Activated CD4-positive, alpha-beta T cell treated with anti-CD3 and anti-CD28 coated beads, Interleukin-2, amount 10 ng/mL, durations not matched to agents 7 days and 5 days (primary cell): ENCODE measurements around the gene PDZD2. TPM values are rescaled to one million over a fixed set of nuclear protein-coding genes. Genes with fewer than 3 reads are reported as not detected.

Source experiments
- CTCF ChIA-PET: fragments of 350-600 bp; sonication (Branson Sonifier 250); formaldehyde crosslinking; loops from one replicate; lab custom pipeline; 2021; ENCODE audit warnings: antibody characterized with exemption; lab: Charles Lee
- POLR2A ChIA-PET: fragments of 350-600 bp; sonication (Branson Sonifier 250); formaldehyde crosslinking; loops from one replicate; lab custom pipeline; 2021; ENCODE audit warnings: antibody characterized with exemption; lab: Charles Lee
- DNase-seq: peaks from one replicate; pipeline ENCODE4 v3.0.0-alpha.2; 2020
- H3K27ac Mint-ChIP-seq: one replicate; pipeline ENCODE4 v1.8.0; 2021; ENCODE audit warnings: mild to moderate bottlenecking, moderate library complexity, mixed read lengths
- H3K27me3 Mint-ChIP-seq: one replicate; pipeline ENCODE4 v1.8.0; 2021; ENCODE audit warnings: mixed read lengths
- H3K36me3 Mint-ChIP-seq: one replicate; pipeline ENCODE4 v1.8.0; 2021; ENCODE audit warnings: low read depth, mixed read lengths
- H3K4me1 Mint-ChIP-seq: one replicate; pipeline ENCODE4 v1.8.0; 2021; ENCODE audit warnings: mixed read lengths
- H3K4me3 Mint-ChIP-seq: one replicate; pipeline ENCODE4 v1.8.0; 2021; ENCODE audit warnings: mild to moderate bottlenecking, moderate library complexity, mixed read lengths
- H3K9me3 Mint-ChIP-seq: one replicate; pipeline ENCODE4 v1.8.0; 2021; ENCODE audit warnings: mixed read lengths
- total RNA-seq, 2 experiments: library from RNA; stranded (reverse); gene quantifications; one replicate each; pipeline ENCODE4 v1.2.3, GENCODE V29; 2021

PDZD2 gene
- total RNA-seq, 2 experiments from 2014 or later = not detected

GRCh38 chr5:31984691-31985090 lies 345.8 kb downstream of the PDZD2 start:
- H3K4me3 Mint-ChIP-seq = no peak overlapping the region
- H3K27me3 Mint-ChIP-seq = no peaks in the 10 kb centered on the region
- POLR2A ChIA-PET = no interaction called here
- no peak for DNase-seq
- no peaks in the 10 kb centered on the region for H3K36me3 Mint-ChIP-seq
- H3K27ac Mint-ChIP-seq = no peak overlapping the region
- no peaks in the 10 kb centered on the region for H3K4me1 Mint-ChIP-seq
- no peaks in the 10 kb centered on the region for H3K9me3 Mint-ChIP-seq
- CTCF ChIA-PET = interaction anchor here (1.3 kb wide), 1 partner anchor 11 kb away, joined by 3 read pairs; no protein-coding TSS in a partner anchor

- POLR2A ChIA-PET = no interaction called here
- Mint-ChIP-seq H3K4me3 (no peak overlapping the region), H3K27me3 (no peaks in the 10 kb centered on the region), H3K36me3 (no peaks in the 10 kb centered on the region), H3K27ac (no peak overlapping the region), H3K9me3 (no peaks in the 10 kb centered on the region), H3K4me1 (no peaks in the 10 kb centered on the region)
- CTCF ChIA-PET = no interaction called here
- DNase-seq = no peak
Observed at GRCh38 chr5:31986101-31986500, 347.2 kb downstream of the PDZD2 start.

DNA sequence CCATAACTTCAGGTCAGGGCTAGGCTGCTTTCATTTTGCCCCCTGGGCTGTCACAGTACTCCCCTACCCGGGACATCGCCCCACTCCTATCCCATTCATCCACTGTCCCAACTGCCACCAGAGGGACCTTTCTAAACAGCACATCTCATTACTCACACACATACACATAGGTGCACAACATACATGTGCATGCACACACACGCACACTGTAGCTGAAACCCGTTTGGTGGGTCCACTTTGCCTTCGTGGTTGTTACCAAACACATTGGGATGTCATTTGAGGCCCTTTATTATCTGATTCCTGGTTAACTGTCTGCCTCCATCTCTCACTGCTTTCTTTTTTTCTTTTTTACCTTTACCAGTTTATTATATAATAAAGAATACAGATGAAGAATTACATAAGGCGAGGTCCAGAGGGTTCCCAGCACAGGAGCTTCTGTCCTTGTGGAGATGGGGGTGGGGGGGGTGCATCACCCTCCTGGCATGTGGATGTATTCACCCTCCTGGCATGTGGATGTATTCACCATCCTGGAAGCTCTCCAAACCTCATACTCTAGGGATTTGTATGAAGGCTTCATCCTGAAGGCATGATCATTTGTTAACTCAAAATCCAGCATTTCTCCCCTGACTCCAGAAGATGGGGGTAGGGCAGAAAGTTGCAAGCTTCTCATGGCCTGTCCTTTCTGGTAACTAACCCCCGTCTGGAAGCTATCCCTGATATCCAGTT lies 349.2 kb downstream of the PDZD2 start:
- H3K4me3 Mint-ChIP-seq = no peak overlapping the region
- POLR2A ChIA-PET = no interaction called here
- no peak overlapping the region for H3K27ac Mint-ChIP-seq
- H3K4me1 Mint-ChIP-seq = no peaks in the 10 kb centered on the region
- no peak for DNase-seq
- CTCF ChIA-PET = interaction anchor here (0.6 kb wide), 1 partner anchor 90 kb away, joined by 3 read pairs; no protein-coding TSS in a partner anchor
- no peaks in the 10 kb centered on the region for H3K36me3 Mint-ChIP-seq
- H3K9me3 Mint-ChIP-seq = no peaks in the 10 kb centered on the region
- no peaks in the 10 kb centered on the region for H3K27me3 Mint-ChIP-seq

DNA sequence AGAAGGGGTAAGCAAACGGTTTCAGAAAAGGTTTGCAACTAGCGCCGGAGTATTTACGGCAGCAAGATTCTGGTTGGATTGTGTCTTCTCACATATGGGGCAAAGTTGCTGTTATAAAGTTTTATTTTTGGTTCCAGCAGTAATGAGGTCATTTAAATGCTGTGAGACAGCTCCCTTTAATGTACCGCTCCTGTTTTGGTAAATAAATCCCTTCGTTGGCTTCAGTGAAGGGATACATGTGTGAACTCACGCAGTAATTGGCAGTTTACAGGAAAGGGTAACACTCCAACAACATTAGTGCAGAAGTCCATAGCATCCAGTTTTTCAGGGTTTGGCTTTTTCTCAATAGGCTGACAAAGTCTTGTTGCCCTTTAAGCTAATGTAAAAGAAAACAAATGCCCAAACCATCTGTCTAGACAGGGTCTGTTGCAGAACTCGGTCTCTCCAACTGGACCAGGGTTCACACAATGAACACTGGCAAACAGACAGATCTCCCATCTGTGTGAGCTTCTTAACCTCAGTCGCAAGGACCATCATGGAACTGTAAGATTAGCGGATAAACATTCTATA lies 351.2 kb downstream of the PDZD2 start:
- CTCF ChIA-PET = interaction anchor here (1.6 kb wide), 1 partner anchor 11 kb away, joined by 4 read pairs; no protein-coding TSS in a partner anchor
- DNase-seq = no peak
- POLR2A ChIA-PET = no interaction called here
- Mint-ChIP-seq H3K36me3 (no peaks in the 10 kb centered on the region), H3K4me1 (peaks cover 2% of the 10 kb centered on the region), H3K27ac (no peak overlapping the region), H3K4me3 (no peak overlapping the region), H3K9me3 (no peaks in the 10 kb centered on the region), H3K27me3 (no peaks in the 10 kb centered on the region)

DNA sequence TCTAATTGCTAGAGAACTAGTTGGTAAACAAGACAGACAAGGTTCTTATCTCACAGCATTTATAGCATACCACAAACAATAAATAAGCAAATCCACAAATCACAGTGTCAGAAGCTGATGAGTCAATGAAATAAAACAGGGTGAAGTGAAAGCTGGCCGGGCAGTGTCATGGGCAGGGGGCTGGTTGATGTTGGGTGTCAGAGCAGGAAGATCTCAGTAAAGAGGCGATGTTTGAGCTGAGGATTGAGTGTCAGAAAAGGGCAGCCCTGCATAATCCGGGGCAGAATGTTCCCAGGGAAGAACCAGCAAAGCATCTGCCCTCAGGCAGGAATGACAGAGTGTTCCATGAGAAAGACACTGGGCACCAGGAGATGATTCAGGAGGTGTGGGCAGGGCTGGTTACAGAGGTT lies 351.8 kb downstream of the PDZD2 start:
- no peaks in the 10 kb centered on the region for H3K9me3 Mint-ChIP-seq
- no peaks in the 10 kb centered on the region for H3K27me3 Mint-ChIP-seq
- DNase-seq = no peak
- H3K4me3 Mint-ChIP-seq = no peak overlapping the region
- H3K36me3 Mint-ChIP-seq = no peaks in the 10 kb centered on the region
- H3K4me1 Mint-ChIP-seq = peaks cover 6% of the 10 kb centered on the region
- POLR2A ChIA-PET = no interaction called here
- CTCF ChIA-PET = interaction anchor here (1.6 kb wide), 1 partner anchor 11 kb away, joined by 4 read pairs; no protein-coding TSS in a partner anchor
- H3K27ac Mint-ChIP-seq = no peak overlapping the region

DNA sequence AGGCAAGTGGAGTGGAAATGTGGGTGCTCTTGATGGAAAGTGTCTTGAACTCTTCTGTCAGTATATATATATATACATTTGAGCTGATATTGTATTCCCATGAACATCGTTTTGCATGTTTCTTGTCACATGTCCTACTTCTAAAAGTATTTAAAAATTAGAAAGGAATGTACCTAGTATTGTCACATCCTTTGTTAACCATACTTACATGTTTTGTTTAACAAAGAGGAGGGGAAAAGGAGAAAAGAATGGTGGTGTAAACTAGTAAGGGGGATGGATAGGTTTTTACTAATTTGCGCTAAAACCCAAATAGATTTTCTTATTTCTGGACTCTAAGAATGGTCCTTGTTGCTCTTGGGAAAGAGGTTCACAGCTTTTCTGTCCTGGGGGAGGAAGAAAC lies 353.4 kb downstream of the PDZD2 start:
- H3K4me3 Mint-ChIP-seq = no peak overlapping the region
- CTCF ChIA-PET = no interaction called here
- POLR2A ChIA-PET = no interaction called here
- no peak overlapping the region for H3K27ac Mint-ChIP-seq
- no peaks in the 10 kb centered on the region for H3K9me3 Mint-ChIP-seq
- H3K36me3 Mint-ChIP-seq = no peaks in the 10 kb centered on the region
- DNase-seq = no peak
- peaks cover 10% of the 10 kb centered on the region for H3K4me1 Mint-ChIP-seq
- H3K27me3 Mint-ChIP-seq = no peaks in the 10 kb centered on the region

DNA sequence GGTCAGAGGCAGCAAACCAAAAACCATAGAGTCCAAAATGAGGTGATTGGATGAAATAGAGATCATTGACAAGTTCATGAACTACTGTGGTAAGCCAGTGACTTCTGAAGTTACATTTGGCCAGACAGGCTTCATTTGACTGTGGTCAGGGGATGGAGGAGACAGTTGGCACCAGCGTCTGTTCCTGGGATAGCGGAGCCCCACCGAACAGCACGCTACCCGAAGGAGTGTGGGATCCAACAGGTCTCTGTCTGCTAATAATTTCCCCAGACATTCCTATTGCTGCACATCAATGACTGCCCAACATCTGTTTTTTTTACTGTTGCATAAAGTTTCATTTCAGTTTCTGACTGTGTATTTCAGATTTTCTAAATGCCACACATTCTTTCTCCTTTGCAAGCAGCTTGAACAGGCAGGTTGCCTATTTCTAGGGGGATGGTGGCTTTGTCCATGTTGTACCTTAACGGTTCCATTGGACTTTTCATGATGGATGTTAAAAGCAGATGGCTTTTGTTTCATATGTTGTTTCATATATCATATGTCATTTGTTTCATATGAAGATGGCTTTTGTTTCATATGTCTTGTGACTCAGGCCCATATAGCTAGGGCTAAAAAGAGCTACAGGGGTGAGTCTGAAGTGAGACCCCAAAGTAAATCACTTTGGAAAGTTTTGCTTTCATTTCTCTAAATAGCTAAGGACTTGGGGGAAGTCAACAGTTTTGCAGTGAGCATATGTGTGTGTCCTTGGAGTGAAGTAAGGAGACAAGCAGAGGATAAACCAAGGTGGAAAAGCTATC lies 354.4 kb downstream of the PDZD2 start:
- no peak overlapping the region for H3K4me3 Mint-ChIP-seq
- no peak overlapping the region for H3K27ac Mint-ChIP-seq
- no peaks in the 10 kb centered on the region for H3K9me3 Mint-ChIP-seq
- no peaks in the 10 kb centered on the region for H3K27me3 Mint-ChIP-seq
- peaks cover 10% of the 10 kb centered on the region for H3K4me1 Mint-ChIP-seq
- ChIA-PET CTCF (no interaction called here), POLR2A (no interaction called here)
- no peaks in the 10 kb centered on the region for H3K36me3 Mint-ChIP-seq
- no peak for DNase-seq

GRCh38 chr5:31995006-31995405 lies 356.1 kb downstream of the PDZD2 start:
- Mint-ChIP-seq H3K4me1 (peaks cover 10% of the 10 kb centered on the region), H3K9me3 (no peaks in the 10 kb centered on the region), H3K36me3 (no peaks in the 10 kb centered on the region), H3K27ac (no peak overlapping the region), H3K27me3 (no peaks in the 10 kb centered on the region), H3K4me3 (no peak overlapping the region)
- DNase-seq = no peak
- ChIA-PET POLR2A (no interaction called here), CTCF (no interaction called here)

DNA sequence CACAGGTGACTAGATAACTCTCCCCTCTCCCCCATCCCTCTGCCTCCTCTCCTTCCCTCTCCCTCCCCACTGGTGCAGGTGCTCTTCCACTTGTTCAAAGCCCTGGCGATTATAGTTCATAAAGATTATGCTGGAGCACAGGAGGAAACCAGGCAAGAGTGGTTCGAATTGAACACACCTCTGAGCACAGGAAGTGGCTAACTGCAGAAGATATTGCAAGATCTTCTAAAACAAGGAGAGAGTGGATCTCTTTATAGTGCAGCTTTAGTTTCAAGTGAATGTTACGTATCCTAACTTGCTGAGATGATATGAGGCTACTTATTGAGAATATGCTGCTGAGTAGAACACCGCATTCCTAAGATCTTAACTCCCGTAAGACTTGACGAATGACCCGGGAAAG lies 356.8 kb downstream of the PDZD2 start:
- Mint-ChIP-seq H3K9me3 (no peaks in the 10 kb centered on the region), H3K4me3 (no peak overlapping the region), H3K36me3 (no peaks in the 10 kb centered on the region), H3K4me1 (peaks cover 10% of the 10 kb centered on the region), H3K27me3 (no peaks in the 10 kb centered on the region), H3K27ac (peak overlapping the region; percentile 0)
- peak; percentile 10 for DNase-seq
- POLR2A ChIA-PET = no interaction called here
- CTCF ChIA-PET = no interaction called here

GRCh38 chr5:31996909-31997308 lies 358.0 kb downstream of the PDZD2 start:
- no peak overlapping the region for H3K27ac Mint-ChIP-seq
- POLR2A ChIA-PET = no interaction called here
- CTCF ChIA-PET = no interaction called here
- H3K27me3 Mint-ChIP-seq = no peaks in the 10 kb centered on the region
- peaks cover 10% of the 10 kb centered on the region for H3K4me1 Mint-ChIP-seq
- no peaks in the 10 kb centered on the region for H3K36me3 Mint-ChIP-seq
- H3K4me3 Mint-ChIP-seq = no peak overlapping the region
- no peaks in the 10 kb centered on the region for H3K9me3 Mint-ChIP-seq
- no peak for DNase-seq

DNA sequence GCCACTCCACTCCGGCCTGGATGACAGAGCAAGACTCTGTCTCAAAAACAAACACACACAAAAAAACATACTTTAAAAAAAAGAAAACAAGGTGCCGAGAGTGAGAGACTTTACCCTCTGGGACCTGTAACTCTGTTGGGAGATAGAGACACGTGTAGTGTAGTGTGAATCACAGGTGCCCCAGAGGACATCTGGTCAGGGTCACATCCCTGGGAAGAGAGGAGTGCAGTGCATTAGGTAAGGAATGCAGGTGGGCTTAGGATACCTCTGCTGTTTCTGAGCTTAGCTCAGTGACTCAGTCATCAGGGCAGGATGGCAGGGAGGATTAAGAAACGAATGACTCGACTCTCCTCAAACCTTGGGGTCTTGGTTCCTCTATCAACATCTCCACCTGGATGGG lies 360.5 kb downstream of the PDZD2 start:
- no peak for DNase-seq
- no peaks in the 10 kb centered on the region for H3K9me3 Mint-ChIP-seq
- H3K4me1 Mint-ChIP-seq = peaks cover 8% of the 10 kb centered on the region
- no peaks in the 10 kb centered on the region for H3K36me3 Mint-ChIP-seq
- CTCF ChIA-PET = no interaction called here
- H3K27me3 Mint-ChIP-seq = no peaks in the 10 kb centered on the region
- no peak overlapping the region for H3K27ac Mint-ChIP-seq
- POLR2A ChIA-PET = no interaction called here
- no peak overlapping the region for H3K4me3 Mint-ChIP-seq

DNA sequence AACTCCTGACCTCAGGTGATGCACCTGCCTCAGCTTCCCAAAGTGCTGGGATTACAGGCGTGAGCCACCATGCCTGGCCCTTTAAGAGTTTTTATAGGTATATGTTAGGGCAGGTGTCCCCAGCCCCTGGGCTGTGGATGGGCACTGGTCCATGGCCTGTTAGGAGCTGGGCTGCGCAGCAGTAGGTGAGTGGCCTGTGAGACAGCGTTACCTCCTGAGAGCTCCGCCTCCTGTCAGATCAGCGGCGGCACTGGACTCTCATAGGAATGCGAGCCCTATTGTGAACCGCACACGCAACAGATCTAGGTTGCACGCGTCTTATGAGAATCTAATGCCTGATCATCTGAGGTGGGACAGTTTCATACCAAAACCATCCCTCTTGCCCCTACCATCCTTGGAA lies 361.8 kb downstream of the PDZD2 start:
- CTCF ChIA-PET = interaction anchor here (0.5 to 1.4 kb wide), 3 partner anchors 11 to 149 kb away, joined by 3 to 4 read pairs (median 3); no protein-coding TSS in a partner anchor

GRCh38 chr5:32001284-32001683 lies 362.4 kb downstream of the PDZD2 start:
- no peaks in the 10 kb centered on the region for H3K4me1 Mint-ChIP-seq

More for the DNA sequence above, 361.8 kb downstream of the PDZD2 start:
- Mint-ChIP-seq H3K9me3 (no peaks in the 10 kb centered on the region), H3K4me3 (no peak overlapping the region), H3K4me1 (peaks cover 4% of the 10 kb centered on the region), H3K36me3 (no peaks in the 10 kb centered on the region), H3K27ac (no peak overlapping the region), H3K27me3 (no peaks in the 10 kb centered on the region)
- no peak for DNase-seq
- POLR2A ChIA-PET = no interaction called here

More at GRCh38 chr5:32001284-32001683, 362.4 kb downstream of the PDZD2 start:
- POLR2A ChIA-PET = no interaction called here
- H3K27ac Mint-ChIP-seq = no peak overlapping the region
- no peak overlapping the region for H3K4me3 Mint-ChIP-seq
- no peak for DNase-seq
- H3K27me3 Mint-ChIP-seq = no peaks in the 10 kb centered on the region
- CTCF ChIA-PET = interaction anchor here (0.5 to 1.4 kb wide), 2 partner anchors 11 to 25 kb away, joined by 3 to 4 read pairs; no protein-coding TSS in a partner anchor
- H3K36me3 Mint-ChIP-seq = no peaks in the 10 kb centered on the region
- H3K9me3 Mint-ChIP-seq = no peaks in the 10 kb centered on the region
